Heart left ventricle (tissue), 16 donors: ENCODE measurements around the gene C12orf57. TPM values are rescaled to one million over a fixed set of nuclear protein-coding genes. Genes with fewer than 3 reads are reported as not detected.
A peak's percentile ranks its signal among the peaks of the same experiment; 100 is the strongest.

Experiments used
- ATAC-seq, 4 donors: fragments of 200-7000 bp; cut with Tn5 transposase; one replicate each; pipeline ENCODE4 v1.9.1; 2020 to 2022; ENCODE audit warnings: moderate library complexity in 4 of 4, mild to moderate bottlenecking in 3 of 4, moderate number of reproducible peaks in 1 of 4
- DNase-seq, 5 donors: peaks; one replicate each; pipeline ENCODE4 v3.0.0-alpha.2; 2020
- H3K27ac ChIP-seq, 12 donors: fragments of 200-600 bp; sonication (generic) in 4 of 12; one replicate each; pipeline versions ENCODE4 v1.5.0 to v1.8.0; 2016 to 2022; ENCODE audit warnings: mild to moderate bottlenecking in 2 of 12
- H3K27me3 ChIP-seq, 9 donors: fragments of 200-600 bp; sonication (generic) in 2 of 9; one replicate each; pipeline versions ENCODE4 v1.5.1 to v1.8.0; 2016 to 2022; ENCODE audit warnings: mild to moderate bottlenecking in 3 of 9
- H3K36me3 ChIP-seq, 9 donors: fragments of 200-600 bp; sonication (generic) in 2 of 9; one replicate each; pipeline versions ENCODE4 v1.5.0 to v1.8.0; 2018 to 2022; ENCODE audit warnings: mild to moderate bottlenecking in 2 of 9
- H3K4me1 ChIP-seq, 12 donors: fragments of 200-600 bp; sonication (generic) in 4 of 12; one replicate each; pipeline versions ENCODE4 v1.5.0 to v1.8.0; 2016 to 2022; ENCODE audit warnings: mild to moderate bottlenecking in 3 of 12
- H3K4me3 ChIP-seq, 12 donors: fragments of 200-600 bp; sonication (generic) in 4 of 12; one replicate each; pipeline versions ENCODE4 v1.5.0 to v1.8.0; 2017 to 2022; ENCODE audit warnings: mild to moderate bottlenecking in 9 of 12, moderate library complexity in 4 of 12
- H3K9me3 ChIP-seq, 12 donors: fragments of 200-600 bp; sonication (generic) in 4 of 12; one replicate each; pipeline versions ENCODE4 v1.5.0 to v1.8.0; 2016 to 2022; ENCODE audit warnings: mild to moderate bottlenecking in 1 of 12
- CTCF ChIP-seq, 12 donors: fragments of 200-600 bp; sonication (generic) in 4 of 12; IDR thresholded peaks; one replicate each; pipeline versions ENCODE4 v1.5.0 to v1.8.0; 2018 to 2022; ENCODE audit warnings: antibody characterized with exemption in 12 of 12, mild to moderate bottlenecking in 5 of 12
- POLR2A ChIP-seq, 2 donors: fragments of 450-650 bp; IDR thresholded peaks; one replicate each; pipeline ENCODE4 v1.6.1; 2017; ENCODE audit warnings: antibody characterized with exemption in 2 of 2, mild to moderate bottlenecking in 2 of 2, moderate library complexity in 2 of 2
- WGBS, 4 donors: extraction: QIAGEN DNeasy Blood & Tissue Kit in 2 of 4; methylation state at CpG; one replicate each; pipeline versions ENCODE4 v1.1.5 to v1.1.7; 2013 to 2018; 5-methylcytosine and 5-hydroxymethylcytosine counted together
- intact Hi-C, 10 donors: fragments of 100-400 bp; cut with DNase I; formaldehyde crosslinking; loops; one replicate each; pipeline versions ENCODE4 v1.11.1 to v1.14.2; 2022
- polyA plus RNA-seq, 2 donors: library from polyadenylated mRNA; stranded (reverse); fragments of 200-250 nt; gene quantifications; one replicate each; pipeline ENCODE4 v1.2.3, GENCODE V29; 2013
- total RNA-seq, 9 donors: library from RNA; depleted of rRNA in 2 of 9; stranded (reverse); fragments of >200 nt in 2 of 9; fragmentation: NEBNext Ultra II Directional in 3 of 9; extraction: Animal tissue kit (Norgen Biotek cat#: 25700) in 3 of 9; gene quantifications; one replicate each; pipeline versions ENCODE4 v1.1.0 to v1.2.4, GENCODE V29; 2016 to 2023
- donor health status: ischemic (EF 13 %, LVEDD 7.1; RV severe dilation, severe dysfunction).
- donor health status: healthy with polysubstance abuse.
- donor health status: DM: no; HTN: yes; CAD: no.
- donor health status: DM: no; HTN: no; CAD: no.
- donor health status: ischemic (EF 25% LVEDD 6.9; RV normal size, moderate dysfunction).
- donor health status: ischemic (EF 25% LVEDD 5.7; RV mildly dilated, moderate dysfunction).
- donor health status: healthy.
- donor health status: DM: yes; HTN: yes; CAD: no.
- donor health status: ischemic (EF 35%, LVEDD 5.7; RV mildly dilated, moderate dysfunction).
- donor health status: nonischemic (EF 11% LVEDD 7.7; RV severe dilation, severe dysfunction).
- donor health status: DM: yes; HTN: yes; CAD: no.
- donor health status: PGD.
- donor health status: ischemic (EF 29% LVEDD 5.4; RV normal size, mild dysfunction).
- donor health status: nonischemic (EF 23%, LVEDD 6.1; RV moderate dilation, normal function).

C12orf57 gene
- total and polyA plus RNA-seq, 11 donors, result 108 to 460 (median 187) TPM

- WGBS, 4 donors, result 40 to 51% (median 46%) methylated on average over 7 of the region's 7 CpGs
- DNase-seq (peak in 2 of 5 donors; percentile 13 to 15), ATAC-seq (no peak)
- no peaks in the 10 kb centered on the region for H3K27me3 ChIP-seq
- no peaks in the 10 kb centered on the region for H3K9me3 ChIP-seq
- peaks cover 12 to 87% (median 72%) of the 10 kb centered on the region in 12 donors for H3K4me1 ChIP-seq
- peaks cover 0 to 24% (median 4%) of the 10 kb centered on the region in 9 donors for H3K36me3 ChIP-seq
- intact Hi-C loops, result loop anchor here in 2 of 10 donors (5.0 kb wide), 2 partner anchors 57 to 183 kb away; partner anchors contain the start of gene SPSB2 (in 1 of the 2)
- TF ChIP-seq CTCF (IDR thresholded peaks at IDR 0.05) (no peak), POLR2A (IDR thresholded peaks at IDR 0.05) (no peak)
- peak overlapping the region; percentile 67 to 98 (median 83) for H3K4me3 ChIP-seq
- peak overlapping the region; percentile 87 to 98 (median 96) for H3K27ac ChIP-seq
Measured at GRCh38 chr12:6929466-6930452, 14.1 kb upstream of the C12orf57 start.

GRCh38 chr12:6932766-6933165 lies 11.1 kb upstream of the C12orf57 start:
- WGBS, 4 donors, result 35 to 55% (median 51%) methylated on average over 1 of the region's 1 CpG
- Histone ChIP-seq H3K9me3 (no peaks in the 10 kb centered on the region), H3K27me3 (no peaks in the 10 kb centered on the region), H3K4me3 (no peak overlapping the region), H3K27ac (peak overlapping the region in 7 of 12 donors; percentile 11 to 96 (median 75)), H3K36me3 (peaks cover 0 to 39% (median 19%) of the 10 kb centered on the region in 9 donors), H3K4me1 (peaks cover 9 to 83% (median 63%) of the 10 kb centered on the region in 12 donors)
- DNase-seq, result no peak
- intact Hi-C loops, result no loop called here
- ATAC-seq, result no peak
- TF ChIP-seq POLR2A (IDR thresholded peaks at IDR 0.05) (no peak), CTCF (IDR thresholded peaks at IDR 0.05) (no peak)

DNA sequence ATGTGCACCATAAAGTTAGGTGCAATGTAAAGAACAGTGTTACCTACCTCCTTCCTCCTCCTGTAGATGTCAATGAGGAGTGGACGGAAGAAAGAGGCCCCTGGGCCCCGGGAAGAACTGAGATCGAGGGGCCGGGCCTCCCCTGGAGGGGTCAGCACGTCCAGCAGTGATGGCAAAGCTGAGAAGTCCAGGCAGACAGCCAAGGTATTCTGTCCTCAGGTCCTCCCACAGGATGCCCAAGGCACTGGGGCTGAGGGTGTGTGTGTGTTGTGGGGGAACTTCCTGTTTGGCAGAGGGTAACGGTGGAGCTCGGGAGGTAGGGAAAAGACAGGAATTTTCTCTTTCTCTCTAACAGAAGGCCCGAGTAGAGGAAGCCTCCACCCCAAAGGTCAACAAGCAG lies 9.7 kb upstream of the C12orf57 start:
- peak; percentile 1 to 51 (median 7) for ATAC-seq
- H3K4me1 ChIP-seq, result peaks cover 12 to 89% (median 72%) of the 10 kb centered on the region in 12 donors
- intact Hi-C loops, result no loop called here
- H3K27me3 ChIP-seq, result no peaks in the 10 kb centered on the region
- WGBS, 4 donors, result 14 to 20% (median 18%) methylated on average over 8 of the region's 8 CpGs
- H3K36me3 ChIP-seq, result peaks cover 0 to 43% (median 23%) of the 10 kb centered on the region in 9 donors
- H3K4me3 ChIP-seq, result peak overlapping the region in 6 of 12 donors; percentile 3 to 21 (median 12)
- TF ChIP-seq POLR2A (IDR thresholded peaks at IDR 0.05) (no peak), CTCF (IDR thresholded peaks at IDR 0.05) (no peak)
- DNase-seq, result peak; percentile 68 to 79 (median 74)
- H3K27ac ChIP-seq, result peak overlapping the region; percentile 27 to 96 (median 68)
- no peaks in the 10 kb centered on the region for H3K9me3 ChIP-seq
